Caki2 (cell line): Measurements from ENCODE around the gene BTBD18. TPM values are rescaled to one million over a fixed set of nuclear protein-coding genes. Genes with fewer than 3 reads are reported as not detected.

Experiments used
- DNase-seq: peaks from one replicate; pipeline ENCODE4 v3.0.0-alpha.2; 2015; ENCODE audit warnings: low read depth
- in situ Hi-C: cut with HindIII; loops from 2 replicates; pipeline ENCODE4 v1.10.0; 2016; ENCODE audit warnings: low sequenced_read_pairs, low pct_unique_long_range_greater_than_20kb, mixed read lengths
- total RNA-seq: library from RNA; depleted of rRNA; stranded (reverse); fragments of >200 nt; shearing (Covaris generic); gene quantifications from 2 replicates; pipeline ENCODE4 v1.2.3, GENCODE V29; 2014; ENCODE audit warnings: low replicate concordance; rRNA removed

Gene BTBD18
- not detected in 2 replicates for total RNA-seq

- DNase-seq, result peak; percentile 27
- in situ Hi-C loops, result no loop called here
These were observed at the start of gene BTBD18 for GRCh38 chr11:57751676-57752253. Gene BTBD18 (minus strand): TSS chr11:57751819. CDS start chr11:57751188, 631 bp downstream.

- no peak for DNase-seq
- in situ Hi-C loops, result no loop called here
These were observed 49.5 kb upstream of the BTBD18 start for GRCh38 chr11:57801183-57801485.

- peak; percentile 81 for DNase-seq
- in situ Hi-C loops, result no loop called here
These were observed 49.0 kb upstream of the BTBD18 start for GRCh38 chr11:57800444-57801182.

- peak; percentile 65 for DNase-seq
- in situ Hi-C loops, result no loop called here
These were observed 47.4 kb upstream of the BTBD18 start for GRCh38 chr11:57798905-57799559.

GRCh38 chr11:57793351-57794115 is 41.9 kb upstream of the BTBD18 start:
- in situ Hi-C loops, result no loop called here
- no peak for DNase-seq

- peak; percentile 37 for DNase-seq
These were observed 41.3 kb upstream of the BTBD18 start for GRCh38 chr11:57792870-57793269.

GRCh38 chr11:57792060-57792541 is 40.5 kb upstream of the BTBD18 start:
- in situ Hi-C loops, result no loop called here

More at GRCh38 chr11:57792870-57793269, 41.3 kb upstream of the BTBD18 start:
- in situ Hi-C loops, result no loop called here

GRCh38 chr11:57791321-57792059 is 39.9 kb upstream of the BTBD18 start:
- no peak for DNase-seq
- in situ Hi-C loops, result no loop called here

More at GRCh38 chr11:57792060-57792541, 40.5 kb upstream of the BTBD18 start:
- DNase-seq, result no peak

GRCh38 chr11:57788703-57789088 is 37.1 kb upstream of the BTBD18 start:
- no peak for DNase-seq
- in situ Hi-C loops, result no loop called here

- DNase-seq, result no peak
- in situ Hi-C loops, result no loop called here
These were observed 36.5 kb upstream of the BTBD18 start for GRCh38 chr11:57787920-57788702.

GRCh38 chr11:57787006-57787604 is 35.5 kb upstream of the BTBD18 start:
- in situ Hi-C loops, result no loop called here
- DNase-seq, result no peak

GRCh38 chr11:57786436-57786835 is 34.8 kb upstream of the BTBD18 start:
- in situ Hi-C loops, result no loop called here
- DNase-seq, result no peak

- no peak for DNase-seq
- in situ Hi-C loops, result no loop called here
These were observed 33.5 kb upstream of the BTBD18 start for GRCh38 chr11:57785072-57785471.

GRCh38 chr11:57781529-57781943 is 29.9 kb upstream of the BTBD18 start:
- in situ Hi-C loops, result no loop called here
- DNase-seq, result no peak

- in situ Hi-C loops, result no loop called here
- peak; percentile 28 for DNase-seq
These were observed 27.7 kb upstream of the BTBD18 start for GRCh38 chr11:57779276-57779675.

- DNase-seq, result peak; percentile 93
- in situ Hi-C loops, result no loop called here
These were observed 26.9 kb upstream of the BTBD18 start for GRCh38 chr11:57778318-57779037.
